HG02870 (cell line): ENCODE measurements around the gene GPHN.
A peak's percentile ranks its signal among the peaks of the same experiment; 100 is the strongest.
"Not testable (repeated sequence)": the region's sequence is repeated elsewhere in the genome, so short reads cannot be mapped to it uniquely, and the experiment has no call there.

ENCODE experiments used
- ATAC-seq: cut with Tn5 transposase; IDR thresholded peaks from one replicate; pipeline ENCODE4 v1.9.1; 2021; ENCODE audit warnings: mild to moderate bottlenecking, moderate library complexity; ENCODE audit not compliant: unreplicated experiment

GPHN gene

GRCh38 chr14:66651536-66652220 is 143.7 kb downstream of the GPHN start:
- no peak for ATAC-seq

- ATAC-seq = no peak
Observed at GRCh38 chr14:66652525-66653106, 144.7 kb downstream of the GPHN start.

- ATAC-seq = no peak
Observed at GRCh38 chr14:66657780-66658179, 149.8 kb downstream of the GPHN start.

DNA sequence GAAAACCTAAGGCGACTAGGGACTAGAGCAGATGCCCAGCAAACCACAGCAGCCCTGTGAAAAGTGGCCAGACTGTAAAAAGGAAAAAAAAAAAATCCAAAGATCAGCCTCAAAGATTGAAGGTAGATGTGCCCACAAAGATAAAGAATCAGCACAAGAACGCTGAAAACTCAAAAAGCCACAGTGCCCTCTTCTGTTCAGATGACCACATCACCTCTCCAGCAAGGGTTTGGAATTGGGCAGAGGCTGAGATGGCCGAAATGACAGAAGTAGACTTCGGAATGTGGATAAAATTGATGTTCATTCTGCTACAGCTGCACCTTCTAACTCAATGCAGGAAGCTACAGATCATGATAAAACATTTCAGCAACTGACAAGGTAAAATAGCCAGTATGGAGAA is 154.4 kb downstream of the GPHN start:
- ATAC-seq = no peak

DNA sequence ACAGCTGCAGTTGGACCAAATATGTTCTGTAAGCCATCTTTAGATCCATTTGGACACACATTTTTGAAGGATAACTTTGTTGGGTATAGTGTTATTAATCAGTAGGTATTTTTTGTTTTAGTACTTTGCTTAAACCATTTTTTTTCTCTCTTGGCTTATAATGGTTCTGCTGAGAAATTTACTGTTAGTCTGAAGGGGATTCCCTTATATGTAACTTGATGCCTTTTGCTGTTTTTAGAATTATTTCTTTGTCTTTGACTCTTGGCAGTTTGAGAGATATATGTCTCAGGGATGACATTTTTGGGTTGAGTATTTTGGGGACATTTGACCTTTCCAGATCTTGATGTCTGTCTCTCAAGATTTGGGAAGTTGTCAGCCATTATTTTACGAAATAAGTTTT is 169.8 kb downstream of the GPHN start:
- ATAC-seq = no peak

DNA sequence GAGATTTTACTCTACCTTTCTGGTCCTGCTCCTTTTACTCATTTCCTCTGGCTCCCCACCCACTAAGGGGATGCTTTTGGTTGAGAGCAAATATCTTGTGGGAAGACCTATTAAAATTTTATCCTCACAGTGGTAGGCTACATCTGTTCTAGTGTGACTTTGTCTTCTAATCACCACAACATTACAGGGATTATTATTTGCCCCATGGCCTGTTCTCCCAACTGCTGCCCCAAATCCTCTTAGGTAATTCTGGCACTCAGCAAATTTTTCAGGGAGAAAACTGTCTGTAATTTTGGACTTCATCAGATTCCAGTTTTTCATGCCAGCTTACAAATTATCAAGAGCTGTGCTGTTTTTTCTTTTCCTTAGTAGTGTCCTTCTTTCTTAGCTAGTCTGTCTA is 172.3 kb downstream of the GPHN start:
- ATAC-seq = no peak

DNA sequence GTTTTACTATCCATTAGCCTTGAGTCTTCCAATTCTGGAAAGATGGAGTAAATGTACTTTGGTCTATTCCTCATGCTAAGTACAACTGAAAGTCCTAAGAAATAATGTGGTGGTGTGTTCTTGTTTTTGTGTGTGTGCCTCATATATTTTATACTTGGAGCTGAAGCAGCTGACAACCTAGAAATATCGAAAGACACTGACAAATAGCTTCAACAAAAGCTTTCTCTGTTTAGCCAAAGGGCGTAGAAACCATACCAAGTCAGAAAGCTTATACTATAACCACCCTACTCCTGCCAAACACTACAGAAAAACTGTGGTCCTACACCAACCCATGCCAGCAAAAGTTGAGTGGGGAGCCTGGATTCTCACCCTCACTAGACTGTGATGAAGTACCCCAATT is 188.4 kb downstream of the GPHN start:
- no peak for ATAC-seq

DNA sequence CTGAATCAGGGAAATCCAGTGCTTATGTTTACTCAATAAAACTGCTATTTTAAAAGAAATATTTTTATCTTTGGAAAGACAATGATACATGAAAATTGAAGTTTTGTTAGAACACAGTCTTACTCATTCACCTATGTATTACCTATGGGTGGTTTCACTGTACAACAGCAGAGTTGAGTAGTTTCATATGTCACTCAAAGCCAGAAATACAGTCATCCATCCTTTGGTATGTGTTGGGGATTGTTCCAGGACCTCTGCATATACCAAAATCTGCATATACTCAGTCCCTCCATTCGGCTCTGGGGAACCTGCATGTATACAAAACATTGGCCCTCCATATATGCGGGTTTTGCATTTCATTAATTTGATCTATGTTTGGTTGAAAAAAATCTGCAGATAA is 190.6 kb downstream of the GPHN start:
- ATAC-seq = no peak

DNA sequence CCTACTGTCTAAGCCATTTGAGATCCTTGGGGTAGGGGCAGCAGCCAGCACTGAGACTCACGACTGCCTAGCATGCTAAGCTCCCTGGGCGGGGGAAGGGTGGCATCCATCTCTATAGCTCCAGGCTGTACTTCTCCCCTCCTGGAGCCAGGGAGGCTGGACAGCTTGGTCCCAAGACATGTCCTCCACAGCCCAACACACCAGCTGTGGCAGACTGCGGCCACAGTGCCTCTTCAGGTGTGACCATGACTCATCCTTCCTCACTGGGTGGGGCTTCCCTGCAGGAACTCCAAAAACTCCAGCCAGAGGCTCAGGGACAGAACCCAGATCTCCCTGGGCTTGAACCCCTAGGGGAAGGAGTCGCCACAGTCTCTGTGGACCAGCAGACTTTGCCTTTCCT is 193.9 kb downstream of the GPHN start:
- ATAC-seq = no peak

GRCh38 chr14:66708267-66708666 is 200.3 kb downstream of the GPHN start:
- ATAC-seq = no peak

DNA sequence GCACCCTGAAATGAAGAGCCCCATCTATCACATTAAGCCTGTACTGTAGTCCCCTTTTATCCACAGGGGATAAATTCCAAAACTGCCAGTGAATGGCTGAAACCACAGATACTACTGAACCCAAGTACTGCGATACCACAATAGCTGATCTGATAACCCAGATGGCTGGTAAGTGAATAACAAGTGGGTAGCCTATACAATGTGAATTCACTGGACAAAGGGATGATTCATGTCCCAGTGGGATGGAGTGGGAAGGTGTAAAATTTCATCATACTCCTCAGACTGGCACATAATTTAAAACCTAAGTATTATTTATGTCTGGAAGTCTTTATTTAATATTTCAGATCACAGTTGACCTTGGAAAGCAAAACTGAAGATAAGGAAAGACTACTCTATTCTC is 201.3 kb downstream of the GPHN start:
- no peak for ATAC-seq

- ATAC-seq = not testable (repeated sequence)
Observed at GRCh38 chr14:66714291-66714690, 206.3 kb downstream of the GPHN start.

- ATAC-seq = not testable (repeated sequence)
Observed at GRCh38 chr14:66715313-66715712, 207.4 kb downstream of the GPHN start.

- no peak for ATAC-seq
Observed at GRCh38 chr14:66716227-66716626, 208.3 kb downstream of the GPHN start.

- ATAC-seq = no peak
Observed at GRCh38 chr14:66717561-66718140, 209.7 kb downstream of the GPHN start.

GRCh38 chr14:66724996-66725395 is 217.0 kb downstream of the GPHN start:
- no peak for ATAC-seq

DNA sequence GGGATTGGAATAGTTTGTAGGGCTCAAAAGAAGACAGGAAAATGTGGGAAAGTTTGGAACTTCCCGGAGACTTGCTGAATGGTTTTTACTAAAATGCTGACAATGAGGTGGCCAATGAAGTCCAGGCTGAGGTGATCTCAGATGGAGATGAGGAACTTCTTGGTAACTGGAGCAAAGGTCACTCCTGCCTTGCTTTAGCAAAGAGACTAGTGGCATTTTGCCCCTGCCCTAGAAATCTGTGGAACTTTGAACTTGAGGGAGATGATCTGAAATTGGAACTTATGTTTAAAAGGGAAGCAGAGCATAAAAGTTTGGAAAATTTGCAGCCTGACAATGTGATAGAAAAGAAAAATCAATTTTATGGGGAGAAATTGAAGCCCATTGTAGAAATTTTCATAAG is 223.4 kb downstream of the GPHN start:
- ATAC-seq = not testable (repeated sequence)

DNA sequence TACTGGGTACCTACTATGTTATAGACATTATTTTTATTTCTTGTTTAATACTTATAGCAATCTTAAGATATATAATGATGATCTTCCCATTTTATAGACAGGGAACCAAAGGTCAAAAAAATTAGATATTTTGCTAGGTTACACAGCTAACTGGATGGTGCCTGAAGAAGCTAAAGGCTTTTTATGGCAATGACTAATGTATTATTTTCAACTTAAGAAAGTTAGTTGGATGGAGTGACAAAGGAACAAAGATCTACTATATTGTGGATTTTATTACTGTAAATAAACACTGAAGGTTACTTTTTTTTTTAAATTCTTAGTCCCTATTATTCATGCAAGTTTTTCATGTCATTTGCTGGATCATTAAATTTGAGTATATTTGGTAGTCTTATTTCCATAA is 227.9 kb downstream of the GPHN start:
- no peak for ATAC-seq

DNA sequence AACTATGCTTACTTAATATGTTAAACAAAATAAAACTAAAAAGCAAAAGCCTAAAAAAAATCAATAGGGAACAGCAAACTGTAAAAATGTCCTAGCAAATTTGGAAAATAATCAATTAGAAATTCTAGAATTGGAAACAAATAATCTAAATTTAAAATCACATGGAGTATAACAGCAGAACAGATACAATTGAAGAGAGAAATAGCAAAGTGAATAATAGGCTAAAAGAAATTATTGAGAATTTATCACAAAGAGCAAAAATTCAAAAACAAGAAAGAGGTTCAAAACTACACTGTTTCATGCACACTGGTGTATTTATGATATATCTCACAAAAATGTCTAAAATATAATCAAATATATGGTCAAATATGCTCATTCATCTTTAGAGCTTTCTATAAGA is 231.9 kb downstream of the GPHN start:
- no peak for ATAC-seq

DNA sequence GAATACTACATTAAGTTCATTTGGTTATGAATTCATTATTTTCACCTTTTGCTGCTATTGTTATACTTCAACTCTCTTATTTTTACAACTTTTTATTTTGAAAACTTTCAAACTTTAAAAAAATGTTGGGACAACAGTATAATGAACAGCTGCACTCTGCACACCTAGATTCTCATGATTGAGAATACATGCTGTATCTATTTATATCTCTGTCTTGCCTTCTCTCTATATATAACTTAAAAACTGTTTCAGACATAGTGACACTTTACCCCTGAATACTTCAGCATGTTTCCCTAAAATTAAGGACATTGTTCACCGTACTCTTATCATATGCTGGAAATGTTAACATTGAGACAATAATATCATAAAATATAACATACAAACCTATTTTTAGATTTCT is 237.1 kb downstream of the GPHN start:
- no peak for ATAC-seq

GRCh38 chr14:66746316-66747006 is 238.5 kb downstream of the GPHN start:
- no peak for ATAC-seq

GRCh38 chr14:66752109-66752508 is 244.2 kb downstream of the GPHN start:
- ATAC-seq = peak; percentile 92
